HTR-8/SVneo (cell line): ENCODE results near the gene MCHR1.
"Not testable (repeated sequence)": the region's sequence is repeated elsewhere in the genome, so short reads cannot be mapped to it uniquely, and the experiment has no call there.

Experiments
- DNase-seq: peaks from one replicate; pipeline ENCODE4 v3.0.0; 2011; ENCODE audit warnings: low spot score, mixed read lengths; ENCODE audit not compliant: insufficient read length
- FAIRE-seq: peaks from 2 replicates; lab custom pipeline; 2011; peaks lifted over from hg19 to GRCh38; lab: Jason Lieb, UNC

The MCHR1 gene

DNA sequence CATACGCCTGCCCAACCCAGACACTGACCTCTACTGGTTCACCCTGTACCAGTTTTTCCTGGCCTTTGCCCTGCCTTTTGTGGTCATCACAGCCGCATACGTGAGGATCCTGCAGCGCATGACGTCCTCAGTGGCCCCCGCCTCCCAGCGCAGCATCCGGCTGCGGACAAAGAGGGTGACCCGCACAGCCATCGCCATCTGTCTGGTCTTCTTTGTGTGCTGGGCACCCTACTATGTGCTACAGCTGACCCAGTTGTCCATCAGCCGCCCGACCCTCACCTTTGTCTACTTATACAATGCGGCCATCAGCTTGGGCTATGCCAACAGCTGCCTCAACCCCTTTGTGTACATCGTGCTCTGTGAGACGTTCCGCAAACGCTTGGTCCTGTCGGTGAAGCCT is 2.2 kb downstream of the MCHR1 start:
- DNase-seq (no peak), FAIRE-seq (no peak)

DNA sequence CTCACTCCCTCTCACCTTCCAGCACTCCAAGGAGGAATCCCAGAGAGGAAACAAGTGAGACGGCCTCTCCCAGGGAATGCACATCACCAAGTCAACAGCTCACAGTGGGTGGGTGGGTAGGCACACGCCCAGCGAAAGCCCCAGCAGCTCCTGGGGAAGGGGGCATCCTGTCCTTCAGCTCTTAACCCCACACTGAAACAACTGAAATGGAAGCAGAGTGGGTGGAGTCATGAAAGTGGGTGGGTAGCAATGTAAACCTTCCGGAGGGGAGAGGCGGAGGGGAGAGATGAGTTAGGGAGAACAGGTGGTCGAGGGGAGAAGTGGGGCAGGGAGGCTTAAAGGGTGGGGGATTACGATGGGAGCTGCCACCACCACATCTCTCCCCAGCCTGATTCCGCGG is 5.4 kb downstream of the MCHR1 start:
- DNase-seq (no peak), FAIRE-seq (no peak)

DNA sequence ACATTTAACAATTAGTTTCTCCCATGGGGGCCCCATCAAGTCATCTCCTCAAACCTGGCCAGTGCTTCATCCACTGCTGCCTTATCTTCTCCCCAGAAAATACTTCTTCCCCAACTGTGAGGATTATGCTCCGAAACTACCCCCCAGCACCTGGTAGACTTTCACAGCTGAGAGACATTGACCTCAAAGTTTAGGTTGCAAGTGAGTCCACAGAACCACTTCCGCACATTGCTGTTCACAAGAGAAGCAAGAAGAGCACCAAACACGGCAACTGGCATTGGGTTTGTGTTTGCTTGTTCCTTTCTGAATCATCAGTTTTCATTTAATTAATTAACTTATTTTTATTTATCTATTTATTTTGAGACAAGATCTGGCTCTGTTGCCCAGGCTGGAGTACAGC is 6.1 kb downstream of the MCHR1 start:
- FAIRE-seq (no peak), DNase-seq (no peak)

DNA sequence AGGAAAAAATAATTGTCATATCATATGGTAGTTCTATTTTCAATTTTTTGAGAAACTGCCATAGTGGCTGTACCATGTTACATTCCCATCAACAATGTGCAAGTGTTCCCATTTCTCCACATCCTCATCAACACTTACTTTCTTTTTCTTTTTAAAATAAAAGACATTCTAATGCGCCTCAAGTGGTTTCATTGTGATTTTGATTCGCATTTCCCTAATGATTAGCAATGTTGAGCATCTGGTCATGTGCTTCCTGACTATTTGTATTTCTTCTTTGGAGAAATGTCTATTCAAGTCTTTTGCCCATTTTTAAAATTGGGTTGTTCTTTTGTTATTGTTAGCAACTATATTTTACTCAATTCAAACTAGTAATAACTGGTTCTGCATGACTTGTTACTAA is 8.4 kb downstream of the MCHR1 start:
- FAIRE-seq (no peak), DNase-seq (no peak)

DNA sequence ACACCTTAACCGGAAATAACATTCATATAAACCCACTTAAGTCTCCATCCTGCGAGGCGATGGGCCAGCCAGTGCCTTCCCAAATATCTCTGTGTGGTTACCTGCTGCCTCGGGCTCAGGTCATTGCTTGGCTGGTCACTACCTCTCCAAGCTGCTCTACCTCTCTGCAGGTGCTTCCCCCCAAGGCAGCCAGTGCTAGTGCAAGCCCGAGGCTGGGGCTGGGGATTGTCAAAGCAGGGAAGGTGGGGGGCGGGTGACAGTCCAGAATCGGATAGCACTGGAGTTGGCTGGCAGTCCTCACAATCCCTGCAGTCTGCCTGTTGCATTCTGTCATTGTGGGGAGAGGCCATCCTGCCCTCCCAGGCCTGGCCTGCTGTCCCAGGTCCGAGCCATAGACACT is 11.1 kb downstream of the MCHR1 start:
- no peak for FAIRE-seq
- no peak for DNase-seq

DNA sequence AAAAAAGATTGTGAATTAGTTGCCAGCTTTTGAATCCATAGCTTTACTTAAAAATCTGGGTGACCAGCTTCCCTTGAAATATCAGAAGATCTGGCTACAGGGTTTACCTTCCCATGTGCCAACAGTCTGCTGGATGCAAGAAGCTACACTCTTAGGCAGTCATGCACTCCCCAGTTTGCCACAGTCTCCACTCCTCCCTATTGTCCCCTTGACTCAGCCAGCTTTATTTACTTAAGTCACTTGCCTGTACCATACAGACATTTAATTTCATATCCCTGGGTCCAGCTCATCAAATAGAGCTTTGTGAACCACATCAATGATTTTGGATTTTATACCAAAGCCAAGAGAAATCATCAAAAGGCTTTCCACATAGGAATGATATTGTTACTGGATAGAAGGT is 12.2 kb downstream of the MCHR1 start:
- DNase-seq = no peak
- no peak for FAIRE-seq

DNA sequence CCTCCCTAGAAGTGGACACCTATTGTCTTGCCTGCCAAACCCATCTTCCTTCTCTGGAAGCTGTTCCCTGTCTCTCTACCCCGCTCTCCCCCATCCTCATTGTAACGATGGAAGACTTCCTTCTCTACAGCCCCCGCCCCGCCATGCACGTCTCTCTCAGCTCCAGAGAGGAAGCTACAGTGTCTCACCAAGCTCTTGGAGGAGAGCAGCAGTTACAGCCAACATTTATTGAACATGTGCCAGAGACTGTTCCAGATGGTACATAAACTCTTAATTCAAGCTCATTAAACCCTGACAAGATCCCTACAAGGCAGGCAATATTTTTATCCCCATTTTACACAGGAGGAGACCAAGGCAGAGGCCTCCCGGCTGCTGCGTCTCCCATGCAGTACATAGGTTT is 15.1 kb downstream of the MCHR1 start:
- no peak for DNase-seq

DNA sequence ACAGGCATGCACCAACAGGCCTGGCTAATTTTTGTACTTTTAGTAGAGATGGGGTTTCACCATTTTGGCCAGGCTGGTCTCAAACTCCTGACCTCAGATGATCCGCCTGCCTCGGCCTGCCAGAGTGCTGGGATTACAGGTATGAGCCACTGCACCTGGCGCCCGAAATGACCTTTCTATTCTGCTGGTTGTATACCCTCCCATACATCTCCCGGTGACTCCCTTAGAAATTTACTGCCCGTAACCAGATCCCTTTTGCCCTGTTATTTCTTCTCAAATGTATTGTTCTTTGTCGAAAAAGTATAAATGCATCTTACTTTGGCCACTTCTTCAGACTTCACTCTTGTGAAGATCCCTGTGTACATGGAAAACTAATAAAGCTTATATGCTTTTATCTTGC is 22.0 kb downstream of the MCHR1 start:
- no peak for FAIRE-seq
- DNase-seq = no peak

More for the DNA sequence above, 15.1 kb downstream of the MCHR1 start:
- no peak for FAIRE-seq

DNA sequence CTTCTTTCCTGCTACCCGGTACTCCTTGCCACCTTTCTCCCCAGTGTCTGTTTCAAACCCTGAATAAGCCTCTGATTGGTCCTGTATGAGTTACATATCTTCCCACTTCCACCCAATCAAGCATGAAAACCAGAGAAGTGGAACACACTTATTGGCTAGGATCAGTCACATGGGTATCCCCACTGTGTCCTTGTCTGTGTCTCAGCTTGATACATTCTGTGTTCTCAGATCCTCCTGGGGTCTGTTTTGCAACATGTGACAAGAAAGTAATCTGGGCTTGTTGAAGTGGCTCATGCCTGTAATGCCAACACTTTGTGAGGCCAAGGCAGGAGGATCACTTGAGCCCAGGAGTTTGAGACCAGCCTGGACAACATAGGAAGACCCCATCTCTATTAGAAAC is 23.9 kb downstream of the MCHR1 start:
- FAIRE-seq (no peak), DNase-seq (no peak)

DNA sequence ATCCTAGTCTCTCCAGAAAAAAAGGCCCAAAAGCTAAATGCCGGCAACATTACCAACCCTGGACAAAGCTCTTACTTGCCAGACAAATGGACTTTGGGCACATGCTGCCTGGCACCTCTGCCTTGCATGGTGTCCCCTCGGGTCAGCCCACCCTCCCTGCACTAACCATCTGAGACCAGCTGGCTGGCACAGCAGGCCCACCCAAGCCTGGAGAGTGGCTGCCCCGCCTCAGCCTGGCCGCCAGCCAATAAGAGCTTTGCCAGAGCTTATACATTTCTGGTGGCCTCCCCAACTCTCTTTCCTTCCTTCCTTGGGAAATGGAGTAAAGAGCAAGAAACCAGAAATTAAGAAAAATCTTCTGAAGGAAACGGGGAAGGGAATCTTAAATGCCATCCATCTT is 24.5 kb downstream of the MCHR1 start:
- no peak for FAIRE-seq
- no peak for DNase-seq

DNA sequence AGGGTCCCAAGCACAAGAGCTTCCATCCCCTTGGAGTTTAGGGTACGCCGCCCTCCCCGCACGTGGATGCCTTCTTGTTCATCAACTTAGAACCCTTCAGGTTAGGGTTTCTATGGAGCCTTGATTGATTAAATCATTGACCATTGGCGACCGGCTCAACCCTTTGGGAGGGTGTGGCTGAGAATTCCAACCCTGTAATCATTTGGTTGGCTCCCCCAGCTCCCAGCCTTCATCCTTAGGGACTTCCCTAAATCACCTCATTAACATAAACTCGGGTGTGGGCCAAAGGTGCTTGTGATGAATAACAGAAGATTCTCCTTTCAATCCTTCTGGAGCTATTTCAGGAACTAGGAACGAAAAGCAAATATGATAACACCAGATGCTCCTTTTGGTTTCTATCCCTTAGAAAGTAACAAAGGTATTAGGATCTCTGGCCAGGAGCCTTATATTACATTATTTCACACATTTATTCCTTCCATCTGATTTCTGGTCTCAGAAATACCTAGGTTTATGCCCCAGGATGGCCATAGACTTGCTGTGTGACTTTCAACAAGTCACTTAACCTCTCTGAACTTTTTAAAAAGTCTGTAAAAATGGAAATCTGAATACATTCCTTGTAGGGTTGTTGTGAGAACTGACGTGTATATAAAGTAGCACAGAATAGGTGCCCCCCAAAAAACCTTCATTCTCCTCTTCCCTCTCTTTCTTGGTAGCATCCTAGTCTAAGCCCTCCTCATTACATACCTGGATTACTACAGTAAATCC is 26.8 kb downstream of the MCHR1 start:
- FAIRE-seq (no peak), DNase-seq (no peak)

DNA sequence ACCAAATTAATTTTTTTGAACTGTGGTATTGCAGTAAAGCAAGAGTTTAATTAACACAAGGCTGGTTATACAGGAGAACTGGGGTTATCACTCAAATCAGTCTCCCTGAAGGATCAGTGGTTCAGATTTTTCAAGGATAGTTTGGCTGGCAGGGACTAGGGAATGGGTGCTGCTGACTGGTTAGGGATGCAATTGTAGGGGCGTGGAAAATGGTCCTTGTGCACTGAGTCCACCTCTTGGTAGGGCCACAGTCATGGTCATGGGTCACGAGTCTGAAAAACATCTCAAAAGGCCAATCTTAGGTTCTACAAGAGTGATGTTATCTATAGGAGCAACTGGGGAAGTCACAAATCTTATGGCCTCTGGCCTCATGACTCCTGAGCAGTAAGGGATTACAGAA is 27.9 kb downstream of the MCHR1 start:
- DNase-seq (no peak), FAIRE-seq (no peak)

DNA sequence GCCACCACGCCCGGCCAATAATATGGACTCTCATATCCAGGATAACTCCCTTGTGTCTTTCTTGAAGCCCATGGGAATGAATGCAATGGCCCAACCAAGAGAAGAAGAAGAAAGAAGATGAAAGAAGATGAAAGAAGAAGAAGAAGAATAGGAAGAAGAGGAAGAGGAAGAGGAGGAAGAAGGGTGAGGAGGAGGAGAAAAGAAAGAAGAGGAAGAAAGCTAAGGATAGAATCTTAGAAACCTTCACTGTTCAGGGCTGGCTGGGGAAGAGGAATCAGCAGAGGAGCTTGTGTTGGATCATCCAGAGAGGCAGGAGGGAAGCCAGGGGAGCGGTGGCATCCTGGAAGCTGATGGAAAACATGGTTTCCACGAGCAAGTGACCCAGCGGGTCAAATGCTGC is 28.9 kb downstream of the MCHR1 start:
- DNase-seq (no peak), FAIRE-seq (no peak)

DNA sequence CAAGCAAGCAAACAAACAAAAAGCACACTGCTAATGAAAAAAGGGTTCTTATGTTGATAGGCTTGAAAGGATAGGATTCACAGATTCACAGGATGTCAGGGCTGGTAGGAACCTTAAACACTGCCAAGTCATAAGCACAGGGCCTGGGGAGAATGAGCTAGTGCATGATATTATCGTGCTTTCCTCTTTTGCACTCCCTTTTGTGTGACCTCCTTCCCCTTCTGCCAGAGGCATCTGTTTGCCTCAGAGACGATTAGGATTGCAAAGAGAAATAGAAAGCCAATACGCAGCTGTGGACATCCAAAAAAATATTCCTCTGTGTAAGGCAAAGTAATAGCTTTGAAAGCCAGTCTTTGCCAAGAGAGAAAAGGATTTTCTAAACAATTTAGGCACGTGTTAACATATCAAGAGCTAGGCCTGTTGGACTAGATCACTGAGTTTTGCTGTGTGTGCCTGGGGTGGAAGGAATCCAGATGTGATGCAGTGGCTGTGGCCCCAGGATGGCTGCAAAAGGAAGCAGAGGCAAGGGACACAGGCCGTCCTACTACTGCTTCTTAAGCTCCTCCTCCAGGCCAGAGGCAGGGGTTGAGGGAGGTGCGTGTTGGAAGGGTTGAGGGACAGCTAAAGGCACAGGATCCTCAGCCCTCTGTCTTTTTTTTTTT is 30.6 kb downstream of the MCHR1 start:
- DNase-seq = no peak
- no peak for FAIRE-seq

DNA sequence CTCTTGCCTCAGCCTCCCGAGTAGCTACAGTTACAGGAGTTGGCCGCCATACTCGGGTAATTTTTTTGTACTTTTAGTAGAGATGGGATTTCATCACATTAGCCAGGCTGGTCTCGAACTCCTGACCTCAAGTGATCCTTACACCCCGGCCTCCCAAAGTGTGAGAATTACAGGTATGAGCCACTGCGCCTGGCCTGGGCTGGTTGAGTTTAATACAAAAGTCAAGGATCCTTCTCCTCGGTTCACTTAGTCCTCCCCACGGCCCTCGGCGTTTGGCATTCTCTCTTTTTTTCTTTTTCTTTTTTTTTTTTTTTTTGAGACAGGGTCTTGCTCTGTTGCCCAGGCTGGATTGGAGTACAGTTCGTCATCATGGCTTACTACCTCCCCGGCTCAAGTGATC is 33.0 kb downstream of the MCHR1 start:
- no peak for FAIRE-seq
- no peak for DNase-seq

DNA sequence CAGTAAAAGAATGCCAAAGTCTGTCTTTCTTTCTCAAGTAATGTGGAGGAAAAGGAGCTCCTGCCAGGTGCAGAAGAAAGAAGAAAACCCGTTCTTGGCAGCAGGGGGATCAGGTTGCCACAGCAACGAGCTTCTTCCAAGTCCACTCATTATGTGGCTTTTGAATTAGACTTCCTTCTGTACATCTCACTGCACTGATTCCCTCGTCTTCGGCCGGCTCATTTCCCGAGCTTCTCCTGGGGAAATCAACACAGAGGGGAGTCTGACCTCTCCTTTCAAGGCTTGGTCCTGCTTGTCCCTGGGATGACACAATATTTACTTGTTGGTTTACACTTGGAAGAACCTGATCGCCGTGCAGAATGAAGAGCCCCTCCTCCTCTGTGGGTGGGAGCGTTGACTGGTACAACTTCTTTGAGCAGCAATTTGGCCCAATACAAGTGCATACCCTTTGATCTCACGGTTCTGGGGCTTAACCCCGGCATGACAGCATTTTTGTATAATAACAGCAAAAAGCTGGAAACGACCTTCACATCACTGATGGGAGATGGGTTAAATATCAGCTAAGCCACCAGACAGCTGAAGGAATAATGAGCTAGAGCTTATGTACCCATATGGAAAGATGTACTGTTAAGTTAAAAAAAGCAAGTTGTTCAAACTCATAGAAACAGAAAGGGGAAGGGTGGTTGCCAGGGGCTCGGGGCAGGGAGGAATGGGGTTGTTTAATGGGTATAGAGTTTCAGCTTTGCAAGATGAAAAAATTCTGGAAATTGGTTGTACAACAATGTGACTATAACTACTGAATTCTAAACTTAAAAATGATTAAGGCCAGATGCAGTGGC is 35.4 kb downstream of the MCHR1 start:
- FAIRE-seq (no peak), DNase-seq (no peak)

DNA sequence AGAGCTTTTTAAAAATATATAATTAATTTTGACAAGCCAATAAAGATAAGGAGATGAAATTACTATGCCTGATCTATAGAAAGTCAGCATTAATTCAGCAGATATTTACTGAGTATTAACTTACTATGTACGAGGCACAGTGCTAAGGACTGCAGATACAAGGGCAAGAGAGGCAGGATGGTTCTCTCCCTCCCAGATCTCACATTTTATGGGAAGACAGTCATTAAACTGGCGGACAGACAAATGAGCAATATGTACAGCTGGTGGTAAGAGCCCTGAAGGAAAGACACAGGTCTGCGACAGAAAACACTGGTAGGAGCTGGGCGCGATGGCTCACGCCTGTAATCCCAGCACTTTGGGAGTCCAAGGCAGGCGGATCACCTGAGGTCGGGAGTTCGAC is 36.8 kb downstream of the MCHR1 start:
- DNase-seq (no peak), FAIRE-seq (no peak)

DNA sequence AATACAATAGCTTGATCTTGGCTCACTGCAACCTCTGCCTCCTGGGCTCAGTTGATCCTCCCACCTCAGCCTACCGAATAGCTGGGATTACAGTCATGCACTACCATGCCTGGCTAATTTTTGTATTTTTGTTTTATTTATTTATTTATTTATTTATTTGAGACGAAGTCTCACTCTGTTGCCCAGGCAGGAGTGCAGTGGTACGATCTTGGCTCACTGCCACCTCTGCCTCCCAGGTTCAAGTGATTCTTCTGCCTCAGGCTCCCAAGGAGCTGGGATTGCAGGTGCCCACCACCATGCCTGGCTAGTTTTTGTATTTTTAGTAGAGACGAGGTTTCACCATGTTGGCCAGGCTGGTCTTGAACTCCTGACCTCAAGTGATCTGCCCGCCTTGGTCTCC is 38.4 kb downstream of the MCHR1 start:
- not testable (repeated sequence) for DNase-seq, FAIRE-seq

DNA sequence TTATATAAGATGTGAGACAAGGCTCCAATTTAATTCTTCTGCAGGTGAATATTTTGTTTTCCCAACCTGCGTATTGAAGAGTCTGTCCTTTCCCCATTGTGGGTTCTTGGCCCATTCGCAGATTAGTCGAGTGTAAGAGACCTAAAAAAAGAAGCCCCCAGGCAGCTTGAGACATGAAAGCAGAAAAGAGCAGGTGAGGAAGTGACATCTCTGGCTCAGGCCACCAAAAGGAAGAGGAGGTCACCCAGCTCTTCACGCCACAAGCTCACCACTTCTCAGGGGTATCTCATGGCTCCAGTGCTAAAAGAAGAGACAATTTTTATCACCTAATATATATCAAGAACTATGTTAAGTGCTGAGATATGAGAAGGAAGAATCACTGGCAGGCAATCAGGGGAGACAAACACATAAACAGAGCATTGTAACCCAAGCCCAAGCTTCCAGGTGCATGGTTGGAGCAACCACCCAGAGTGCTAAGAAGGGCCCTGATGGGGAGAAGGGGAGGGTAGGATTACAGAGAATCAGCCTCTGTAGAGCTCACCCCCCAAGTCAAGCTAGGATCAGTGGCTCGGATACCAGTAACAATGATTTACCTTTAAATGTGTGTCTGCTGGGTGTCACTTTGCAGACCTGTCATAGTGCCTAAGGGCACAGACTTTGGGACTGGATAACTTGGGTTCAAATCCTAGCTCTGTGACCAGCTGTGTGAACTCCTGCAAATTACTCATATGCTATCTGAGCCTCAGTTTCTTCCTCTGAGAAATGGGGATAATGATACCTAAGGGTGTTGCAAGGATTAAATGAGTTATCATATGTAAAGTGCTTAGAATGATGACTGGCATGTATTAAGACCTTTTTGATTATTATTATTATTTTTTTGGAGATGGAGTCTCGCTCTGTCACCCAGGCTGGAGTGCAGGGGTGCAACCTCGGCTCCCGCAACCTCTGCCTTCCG is 39.2 kb downstream of the MCHR1 start:
- DNase-seq (no peak), FAIRE-seq (no peak)

DNA sequence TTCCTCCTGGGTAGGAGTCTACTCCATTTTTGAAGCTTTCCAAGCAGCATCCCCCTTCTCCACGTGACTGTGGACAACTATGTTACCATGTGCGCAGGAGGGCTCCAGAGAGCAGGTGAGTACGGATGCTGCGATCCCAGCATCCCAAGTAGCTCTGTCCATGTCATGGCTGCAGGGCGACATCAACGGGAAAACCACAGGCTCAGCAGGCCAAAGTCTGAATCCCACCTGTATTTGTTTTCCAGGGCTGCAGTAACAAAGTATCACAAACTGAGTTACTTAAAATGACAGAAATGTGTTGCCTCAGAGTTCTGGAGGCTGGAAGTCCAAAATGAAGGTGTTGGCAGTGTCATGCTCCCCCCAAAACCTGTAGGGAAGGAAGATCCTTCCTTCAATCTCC is 40.3 kb downstream of the MCHR1 start:
- no peak for DNase-seq
- FAIRE-seq = no peak
